ENCODE data around the gene F11R.
"Not testable (repeated sequence)": the region's sequence is repeated elsewhere in the genome, so short reads cannot be mapped to it uniquely, and the experiment has no call there.

The F11R gene
- total RNA-seq, result 41.1 to 43.6 reads per million in 2 donors

GRCh38 chr1:161020509-161021164, at the start of gene F11R:
F11R (minus strand) TSS chr1:161021152; CDS start chr1:161021073, 79 bp downstream.
- DNase-seq, result no peak

GRCh38 chr1:161069731-161070270, 48.8 kb upstream of the F11R start, which contains the start of gene ARHGAP30:
ARHGAP30 (minus strand) TSS chr1:161069891; CDS start chr1:161069624, 267 bp downstream.
- DNase-seq, result peak; percentile 54

GRCh38 chr1:161069241-161069640, 48.3 kb upstream of the F11R start:
- no peak for DNase-seq

GRCh38 chr1:161068306-161069234, 47.6 kb upstream of the F11R start:
- no peak for DNase-seq

- DNase-seq, result no peak
Observed at GRCh38 chr1:161066694-161067093, 45.7 kb upstream of the F11R start.

GRCh38 chr1:161065681-161066080, 44.7 kb upstream of the F11R start:
- DNase-seq, result not testable (repeated sequence)

GRCh38 chr1:161063936-161064335, 43.0 kb upstream of the F11R start:
- DNase-seq, result not testable (repeated sequence)

- no peak for DNase-seq
Observed at GRCh38 chr1:161061419-161061818, 40.5 kb upstream of the F11R start.

GRCh38 chr1:161059293-161059692, 38.3 kb upstream of the F11R start:
- DNase-seq, result no peak

- no peak for DNase-seq
Observed at GRCh38 chr1:161054805-161055204, 33.9 kb upstream of the F11R start.

- DNase-seq, result no peak
Observed at GRCh38 chr1:161054232-161054631, 33.3 kb upstream of the F11R start.

- no peak for DNase-seq
Observed at GRCh38 chr1:161052899-161053298, 31.9 kb upstream of the F11R start.

- no peak for DNase-seq
Observed at GRCh38 chr1:161051219-161051618, 30.3 kb upstream of the F11R start.

GRCh38 chr1:161048949-161049722, 28.2 kb upstream of the F11R start:
- DNase-seq, result no peak

GRCh38 chr1:161047436-161048420, 26.8 kb upstream of the F11R start:
- DNase-seq, result no peak

- DNase-seq, result no peak
Observed at GRCh38 chr1:161046605-161047228, 25.8 kb upstream of the F11R start.

GRCh38 chr1:161045736-161046604, 25.0 kb upstream of the F11R start, which contains the start of gene USF1:
USF1 (minus strand) TSS chr1:161045977; CDS start chr1:161043275, 2,702 bp downstream.
- DNase-seq, result peak; percentile 75

GRCh38 chr1:161044908-161045735, 24.2 kb upstream of the F11R start:
- peak; percentile 36 for DNase-seq

GRCh38 chr1:161044535-161044907, 23.6 kb upstream of the F11R start:
- no peak for DNase-seq

Data from activated gamma-delta T cell (primary cell).